HTR-8/SVneo (cell line): Measurements from ENCODE around the gene LRRN2.
"Not testable (repeated sequence)": the region's sequence is repeated elsewhere in the genome, so short reads cannot be mapped to it uniquely, and the experiment has no call there.

ENCODE experiments used
- DNase-seq: peaks from one replicate; pipeline ENCODE4 v3.0.0; 2011; ENCODE audit warnings: low spot score, mixed read lengths; ENCODE audit not compliant: insufficient read length
- FAIRE-seq: peaks from 2 replicates; lab custom pipeline; 2011; peaks lifted over from hg19 to GRCh38; lab: Jason Lieb, UNC

The LRRN2 gene

GRCh38 chr1:204695692-204696091, 10.2 kb upstream of the LRRN2 start:
- no peak for FAIRE-seq
- DNase-seq = no peak

DNA sequence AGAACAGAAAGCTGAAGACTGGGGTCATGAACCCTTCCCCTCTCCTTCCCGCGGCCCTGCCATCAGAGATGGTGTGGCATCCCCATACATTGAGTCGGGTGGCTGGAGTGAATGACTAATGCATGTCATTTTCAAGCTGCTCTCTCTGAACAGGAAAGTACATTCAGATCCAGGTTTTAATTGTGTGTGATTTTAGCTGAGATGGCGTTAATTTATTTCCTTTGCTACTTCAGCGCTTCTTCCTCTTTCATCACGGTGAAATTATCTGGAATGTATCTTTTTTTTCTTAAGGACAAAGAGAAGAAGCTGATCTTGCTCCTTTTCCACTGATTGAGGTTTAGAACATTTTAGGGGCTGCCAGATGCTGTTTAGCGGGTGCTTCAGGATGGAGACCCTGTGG, 8.6 kb upstream of the LRRN2 start:
- DNase-seq = no peak
- FAIRE-seq = no peak

DNA sequence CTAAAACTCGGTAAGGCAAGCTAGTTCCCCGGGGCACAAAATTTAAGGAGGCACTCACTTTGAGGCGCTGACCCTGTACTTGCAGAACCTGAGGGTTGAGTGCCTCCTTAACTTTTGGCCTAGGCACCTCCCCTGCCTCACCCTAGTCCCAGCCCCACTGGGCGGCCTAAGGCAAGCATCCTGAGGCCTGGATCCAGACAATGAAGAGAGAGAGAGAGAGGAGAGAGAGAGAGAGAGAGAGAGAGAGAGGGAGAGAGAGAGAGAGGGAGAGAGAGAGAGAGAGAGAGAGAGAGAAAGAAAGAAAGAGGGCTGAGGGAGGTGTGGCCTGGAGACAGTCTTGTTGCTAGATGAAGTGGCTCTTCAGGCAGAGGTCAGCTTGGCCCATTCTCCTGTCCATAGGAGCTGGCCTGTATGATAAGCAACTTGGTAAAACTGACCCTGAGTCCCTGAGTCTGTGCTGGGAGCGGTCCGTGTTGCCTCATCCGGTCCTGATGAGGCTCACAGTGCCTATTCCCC, 7.4 kb upstream of the LRRN2 start:
- DNase-seq = no peak
- no peak for FAIRE-seq

DNA sequence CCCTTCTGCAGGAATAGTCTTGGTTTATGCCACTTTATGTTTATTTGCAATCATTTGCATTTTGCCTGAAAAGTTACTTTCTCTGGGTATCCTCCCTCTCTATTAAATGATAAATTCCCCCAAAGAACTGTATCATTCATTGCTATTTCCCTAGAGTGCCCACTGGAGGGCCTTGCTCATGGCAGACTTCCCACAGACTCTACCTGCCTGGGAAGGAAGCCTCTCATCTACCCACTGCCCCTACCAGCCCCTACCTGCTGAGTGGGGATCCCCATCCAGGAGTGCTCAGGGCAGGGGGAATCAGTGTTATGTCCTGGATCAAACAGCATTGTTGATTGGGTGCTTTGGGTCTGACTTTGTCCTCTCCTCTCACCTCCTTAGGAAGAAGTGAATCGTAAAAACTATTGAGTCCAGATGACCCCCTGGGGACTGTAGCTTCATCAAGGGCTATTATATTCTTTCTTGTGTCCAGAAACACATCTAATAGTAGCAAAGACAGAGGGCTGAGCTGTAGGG, 6.8 kb upstream of the LRRN2 start:
- no peak for FAIRE-seq
- no peak for DNase-seq

DNA sequence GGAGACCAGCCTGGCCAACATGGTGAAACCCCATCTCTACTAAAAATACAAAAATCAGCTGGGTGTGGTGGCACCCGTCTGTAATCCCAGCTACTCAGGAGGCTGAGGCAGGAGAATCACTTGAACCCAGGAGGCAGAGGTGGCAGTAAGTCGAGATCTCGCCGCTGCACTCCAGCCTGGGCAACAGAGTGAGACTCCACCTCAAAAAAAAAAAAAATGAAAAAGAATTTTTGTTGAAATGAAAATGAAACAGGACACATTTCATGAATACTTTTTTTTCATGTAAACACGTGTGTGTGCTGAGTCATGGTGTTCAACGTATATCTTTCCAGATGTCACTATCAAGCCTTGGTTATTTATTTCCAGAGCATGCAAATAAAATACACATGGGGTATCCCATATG, 5.8 kb upstream of the LRRN2 start:
- not testable (repeated sequence) for DNase-seq, FAIRE-seq

GRCh38 chr1:204688776-204689175, 3.2 kb upstream of the LRRN2 start:
- no peak for FAIRE-seq
- no peak for DNase-seq

DNA sequence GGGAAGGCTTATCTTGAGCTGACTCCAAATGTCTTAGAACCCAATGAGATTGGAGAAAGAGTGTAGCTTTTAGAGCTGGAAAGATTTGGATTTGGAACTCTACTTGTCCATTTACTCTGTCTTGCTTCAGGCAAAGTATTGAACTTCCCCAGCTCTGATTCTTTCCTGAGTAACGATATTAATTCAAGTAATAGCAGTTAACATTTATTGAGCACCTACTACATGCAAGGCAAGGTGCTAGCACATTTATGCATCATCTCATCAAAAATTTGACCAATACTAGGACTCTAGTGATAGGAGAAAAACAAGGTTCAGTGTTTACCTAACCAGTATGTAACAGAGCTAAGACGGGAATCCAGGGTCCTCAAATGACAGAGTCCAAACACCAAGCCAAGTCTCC, 2.5 kb upstream of the LRRN2 start:
- FAIRE-seq (no peak), DNase-seq (no peak)

DNA sequence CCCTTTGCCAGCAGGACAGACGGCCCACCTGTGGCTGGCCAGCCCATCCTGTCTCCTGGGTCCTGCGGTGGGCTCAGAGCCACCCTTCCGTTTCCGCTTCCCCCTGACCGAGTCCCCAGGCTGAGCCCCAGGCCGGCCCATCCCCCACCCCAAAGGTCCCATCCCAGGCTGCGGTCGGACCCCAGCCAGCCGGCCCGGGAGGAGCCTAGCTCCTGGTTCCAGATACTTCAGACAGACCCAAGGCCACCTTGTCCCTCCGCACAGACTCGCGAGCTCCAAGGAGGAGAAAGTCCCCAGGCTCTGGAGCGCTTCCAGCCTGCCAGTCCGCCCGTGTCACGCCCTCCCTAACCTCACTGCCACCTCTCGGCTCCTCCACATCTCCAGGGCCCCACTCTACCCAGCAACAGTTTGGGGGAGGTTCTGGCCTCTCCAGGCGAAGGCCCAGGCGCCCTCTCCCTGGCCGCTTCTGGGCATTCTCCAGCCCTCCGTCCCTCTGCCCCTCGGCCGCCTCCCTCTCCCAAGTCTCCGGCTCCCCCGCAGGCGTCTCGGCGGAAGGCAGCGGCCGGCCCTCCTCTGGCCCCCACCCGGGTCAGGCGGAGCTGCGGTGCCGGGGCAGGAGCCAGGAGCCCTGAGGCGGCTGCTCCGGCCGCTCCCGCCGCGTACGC, 835 bp downstream of the LRRN2 start:
- peak; percentile 53 for DNase-seq
- FAIRE-seq = no peak

DNA sequence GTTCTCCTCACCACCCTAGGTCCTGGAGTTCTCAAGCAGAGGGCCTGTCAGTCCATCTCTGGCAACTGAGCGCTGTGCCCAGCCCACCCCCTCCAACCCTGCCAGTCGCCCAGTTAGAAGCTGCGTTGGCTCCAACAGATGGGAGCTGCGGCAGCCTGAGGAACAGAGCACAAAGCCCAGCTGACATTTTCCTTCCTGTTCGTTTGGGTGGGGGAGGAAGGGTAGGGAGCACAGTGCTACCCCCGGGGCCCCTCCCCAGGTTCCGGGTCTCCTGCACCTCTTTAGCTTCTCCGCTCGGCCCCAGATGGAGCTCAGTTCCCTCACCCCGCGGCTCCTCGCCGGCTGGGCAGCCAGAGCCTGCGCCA, 1.4 kb downstream of the LRRN2 start:
- no peak for DNase-seq
- no peak for FAIRE-seq

- FAIRE-seq (no peak), DNase-seq (no peak)
Measured at GRCh38 chr1:204683284-204684205, 2.0 kb downstream of the LRRN2 start.

DNA sequence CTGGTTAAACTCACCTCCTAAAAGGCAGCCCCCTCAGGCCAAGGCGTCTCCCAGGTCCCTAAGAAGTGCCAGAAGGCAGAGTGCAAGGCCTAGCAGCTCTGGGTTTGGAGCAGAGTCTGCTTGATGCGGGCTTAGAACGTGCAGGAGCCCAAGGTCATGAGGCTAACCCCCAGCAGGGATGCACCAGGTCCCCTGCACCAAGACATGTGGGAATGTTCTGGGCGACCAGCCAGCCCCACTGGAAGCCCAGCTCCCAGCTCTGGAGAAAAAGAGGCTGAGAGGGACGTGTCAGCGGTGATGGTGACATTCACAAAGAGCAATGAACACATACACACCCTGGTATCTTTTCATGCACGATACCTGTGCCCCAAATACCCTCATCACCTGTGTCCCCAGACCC, 5.1 kb downstream of the LRRN2 start:
- FAIRE-seq (no peak), DNase-seq (no peak)

DNA sequence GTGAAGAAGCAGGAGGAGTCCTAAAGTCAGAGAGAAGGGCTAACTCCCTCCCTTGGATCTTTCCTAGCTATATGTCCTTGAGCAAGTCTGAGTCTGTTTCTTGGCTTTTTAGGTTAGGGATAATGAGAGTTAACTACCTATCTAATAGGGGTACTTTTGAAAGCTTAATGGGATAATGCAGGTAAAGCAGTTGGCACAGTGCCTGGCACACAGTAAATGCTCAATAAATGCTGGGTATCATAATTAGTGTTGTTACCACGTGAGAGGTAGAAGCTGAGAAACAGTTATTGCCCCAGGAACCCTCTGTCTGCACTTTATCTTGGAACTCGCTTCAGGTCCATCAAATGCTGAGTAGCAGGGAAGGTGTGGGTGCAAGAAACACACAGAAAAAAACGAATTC, 5.5 kb downstream of the LRRN2 start:
- DNase-seq (no peak), FAIRE-seq (no peak)

DNA sequence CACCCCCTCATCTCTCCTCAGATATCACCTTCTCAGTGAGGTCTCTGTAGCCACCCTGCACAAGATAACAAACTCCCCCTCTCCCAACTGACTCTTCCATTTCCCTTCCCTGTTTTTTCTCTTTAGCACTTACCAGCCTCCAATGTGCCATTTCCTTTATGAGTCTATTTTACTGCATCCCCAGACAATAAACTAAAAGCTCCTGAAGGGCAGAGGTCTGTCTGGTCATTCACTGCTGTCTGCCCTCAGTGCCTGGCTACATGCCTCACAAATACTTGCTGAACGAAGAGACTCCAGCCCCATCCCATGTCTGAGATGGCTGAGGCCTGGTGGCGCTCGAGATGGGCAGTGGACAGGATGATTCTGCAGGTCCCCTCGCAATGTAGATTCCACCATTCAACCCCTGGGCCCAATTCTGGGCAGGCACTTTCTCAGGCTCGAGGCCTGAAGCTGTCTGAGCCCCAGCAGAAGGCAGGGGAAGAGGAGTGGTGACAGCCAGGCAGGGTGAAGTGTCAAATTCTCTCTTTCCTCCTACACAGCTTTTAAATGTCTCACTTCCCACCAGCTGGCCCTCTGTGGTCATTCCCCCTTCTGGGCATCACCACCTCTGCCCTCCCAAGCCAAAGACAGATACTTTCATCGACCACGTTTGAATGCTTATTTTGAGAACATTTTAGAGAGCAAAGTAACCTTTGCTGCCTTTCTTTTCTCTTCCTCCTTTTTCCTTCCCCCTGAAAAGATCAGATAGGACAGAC, 6.6 kb downstream of the LRRN2 start:
- FAIRE-seq (no peak), DNase-seq (no peak)

DNA sequence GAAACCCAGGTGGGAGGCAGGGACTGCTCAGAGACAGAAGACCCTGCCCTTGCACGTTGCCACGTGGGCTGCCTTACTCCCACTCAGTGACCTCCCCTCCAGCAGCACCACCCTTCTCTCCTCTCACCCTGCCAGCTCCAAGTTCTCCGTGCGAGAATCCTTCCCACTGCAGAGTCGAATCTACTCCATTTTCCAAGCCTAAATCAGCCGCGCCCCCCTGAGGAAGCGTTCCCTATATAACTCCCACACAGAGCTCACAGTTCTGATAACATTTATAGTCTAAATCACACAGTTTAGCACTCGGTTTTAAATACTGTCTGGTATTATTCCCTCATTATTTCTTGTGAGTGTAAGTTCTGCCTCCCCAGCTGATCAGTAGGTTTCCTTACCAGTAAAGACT, 7.7 kb downstream of the LRRN2 start:
- DNase-seq = no peak
- no peak for FAIRE-seq

- DNase-seq = no peak
- no peak for FAIRE-seq
Measured at GRCh38 chr1:204676043-204676442, 9.5 kb downstream of the LRRN2 start.

DNA sequence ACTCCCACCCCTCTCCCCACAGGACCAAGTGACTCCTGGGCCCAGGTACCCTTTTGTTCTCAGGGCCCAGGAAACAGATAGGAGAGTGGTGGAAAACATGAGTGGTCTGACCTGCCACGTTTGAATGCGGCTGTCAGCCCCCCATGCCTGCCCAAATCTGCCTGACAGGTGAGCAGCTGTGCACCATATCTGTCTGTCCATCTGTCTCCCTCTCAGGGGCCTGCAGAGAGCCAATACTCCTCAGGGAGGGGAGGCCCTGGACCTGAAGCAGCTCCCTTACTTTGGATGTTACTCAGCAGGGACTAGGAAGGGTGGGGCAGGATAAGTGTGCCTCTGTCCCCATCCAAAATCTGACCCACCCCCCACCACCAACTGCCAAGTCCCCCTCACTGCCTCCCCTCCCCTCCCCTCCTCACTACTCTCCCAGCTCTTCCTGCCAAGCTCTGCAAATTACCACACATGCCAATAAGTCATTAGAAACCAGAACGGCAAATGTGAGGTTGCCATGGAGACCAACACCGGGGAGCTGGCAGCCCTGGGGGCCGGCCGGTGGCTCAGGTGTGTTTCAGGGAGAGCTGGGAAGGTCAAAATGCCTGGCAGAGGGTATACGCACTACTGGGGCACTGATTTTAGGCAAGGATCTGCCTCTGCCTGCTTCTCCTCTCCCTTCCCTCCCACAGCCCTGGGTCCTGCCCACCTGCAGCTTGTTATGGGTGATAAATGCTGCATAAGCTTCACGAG, 11.5 kb downstream of the LRRN2 start:
- DNase-seq (no peak), FAIRE-seq (no peak)

DNA sequence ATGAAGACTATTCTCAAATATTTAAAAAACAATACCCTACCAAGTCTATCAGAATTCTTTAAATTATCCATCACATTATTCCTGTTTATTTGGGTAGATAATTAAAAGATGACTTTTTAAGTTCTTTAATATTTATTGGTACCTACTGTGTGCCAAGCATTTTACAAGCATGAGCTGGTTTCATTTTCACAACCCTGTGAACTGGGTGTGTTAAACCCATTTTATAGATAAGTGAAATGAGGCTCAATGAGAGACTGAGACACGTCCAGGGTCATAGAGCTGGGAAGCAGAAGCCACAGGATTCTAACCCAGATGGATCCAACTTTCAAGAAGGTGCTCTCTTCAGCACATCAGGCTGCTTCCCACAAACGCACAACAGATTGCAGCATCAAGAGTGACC, 12.3 kb downstream of the LRRN2 start:
- no peak for DNase-seq

DNA sequence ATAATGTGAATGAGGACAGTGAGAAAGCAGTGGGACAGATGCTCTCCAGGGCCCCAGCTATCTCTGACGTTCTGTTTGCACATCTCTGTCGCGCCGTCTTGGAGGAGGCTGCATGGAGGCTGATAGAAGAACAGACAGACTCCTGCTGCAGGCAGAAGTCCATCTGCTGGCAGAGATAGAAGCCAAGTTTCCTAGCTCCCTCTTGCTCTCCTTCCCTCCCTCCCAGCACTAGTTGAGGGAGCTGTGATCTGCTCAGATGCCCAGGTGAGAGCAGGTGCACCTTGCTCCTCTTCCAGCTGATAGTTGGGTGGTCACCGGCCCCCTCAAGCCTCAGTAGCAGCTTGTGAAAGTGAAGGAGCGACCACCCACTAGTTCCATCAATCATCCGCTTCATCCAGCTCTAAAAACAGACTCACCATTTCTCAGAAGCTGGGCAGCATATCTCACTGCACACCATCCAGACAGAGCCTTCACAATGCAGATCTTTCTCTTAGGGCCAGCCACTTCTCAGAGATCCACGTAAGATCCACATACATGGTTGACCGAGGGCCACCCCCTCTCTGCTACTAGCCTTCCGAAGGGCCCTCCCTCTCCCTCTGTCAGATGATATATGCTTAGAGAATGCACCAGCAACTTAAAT, 12.9 kb downstream of the LRRN2 start:
- no peak for DNase-seq
- FAIRE-seq = no peak

More for the DNA sequence above, 12.3 kb downstream of the LRRN2 start:
- no peak for FAIRE-seq

GRCh38 chr1:204672069-204672468, 13.5 kb downstream of the LRRN2 start:
- FAIRE-seq (no peak), DNase-seq (no peak)
